A673 (cell line): ENCODE results near the gene POMT2.

ENCODE experiments used
- EZH2 ChIP-seq: fragments of 200-600 bp; sonication (generic); IDR thresholded peaks from 2 replicates; pipeline ENCODE4 v1.6.1; 2017; ENCODE audit warnings: borderline replicate concordance, low read depth, mild to moderate bottlenecking, mixed read lengths, antibody characterized with exemption, low read length; ENCODE audit not compliant: poor library complexity, severe bottlenecking
- TF ChIP-seq, protein P1 (sequence below): fragments of 300-800, 200-600 bp; sonication (generic); conservative IDR thresholded peaks from 2 replicates; pipeline ENCODE4 v1.5.1; 2017; ENCODE audit warnings: low read depth, mild to moderate bottlenecking, antibody characterized with exemption, low read length, moderate library complexity, mixed read lengths

DNA sequence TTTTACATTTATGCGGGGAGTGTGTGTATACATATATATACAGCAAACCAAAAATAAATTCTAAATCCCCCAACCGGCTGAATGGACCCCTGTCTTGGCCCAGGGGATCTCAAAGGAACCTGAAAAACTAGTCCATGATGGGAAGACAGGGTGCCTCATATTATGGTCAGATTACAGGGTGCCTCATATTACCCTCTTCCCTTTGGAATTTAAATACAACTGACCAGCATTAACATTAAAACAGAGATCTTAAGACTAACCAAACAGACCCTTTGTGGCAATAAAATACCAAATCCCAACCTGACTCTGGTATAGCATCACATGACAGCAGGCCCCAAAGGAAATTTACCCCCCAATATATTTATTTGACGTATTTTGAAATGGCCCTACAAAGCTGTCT is 17.2 kb upstream of the POMT2 start:
- TF ChIP-seq, protein P1, sequence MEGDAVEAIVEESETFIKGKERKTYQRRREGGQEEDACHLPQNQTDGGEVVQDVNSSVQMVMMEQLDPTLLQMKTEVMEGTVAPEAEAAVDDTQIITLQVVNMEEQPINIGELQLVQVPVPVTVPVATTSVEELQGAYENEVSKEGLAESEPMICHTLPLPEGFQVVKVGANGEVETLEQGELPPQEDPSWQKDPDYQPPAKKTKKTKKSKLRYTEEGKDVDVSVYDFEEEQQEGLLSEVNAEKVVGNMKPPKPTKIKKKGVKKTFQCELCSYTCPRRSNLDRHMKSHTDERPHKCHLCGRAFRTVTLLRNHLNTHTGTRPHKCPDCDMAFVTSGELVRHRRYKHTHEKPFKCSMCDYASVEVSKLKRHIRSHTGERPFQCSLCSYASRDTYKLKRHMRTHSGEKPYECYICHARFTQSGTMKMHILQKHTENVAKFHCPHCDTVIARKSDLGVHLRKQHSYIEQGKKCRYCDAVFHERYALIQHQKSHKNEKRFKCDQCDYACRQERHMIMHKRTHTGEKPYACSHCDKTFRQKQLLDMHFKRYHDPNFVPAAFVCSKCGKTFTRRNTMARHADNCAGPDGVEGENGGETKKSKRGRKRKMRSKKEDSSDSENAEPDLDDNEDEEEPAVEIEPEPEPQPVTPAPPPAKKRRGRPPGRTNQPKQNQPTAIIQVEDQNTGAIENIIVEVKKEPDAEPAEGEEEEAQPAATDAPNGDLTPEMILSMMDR = no peak
- TF ChIP-seq EZH2 = no peak
